Measurements from ENCODE around the gene TARBP2. TPM values are rescaled to one million over a fixed set of nuclear protein-coding genes. Genes with fewer than 3 reads are reported as not detected.

Gene TARBP2
- total RNA-seq, 1 experiment from 2014 or later, result 39.0 TPM

GRCh38 chr12:53552361-53553327 is 51.6 kb downstream of the TARBP2 start:
- H3K9me3 ChIP-seq (replicated peaks), result no peaks in the 10 kb centered on the region

More at GRCh38 chr12:53552361-53553327, 51.6 kb downstream of the TARBP2 start:
- no peaks in the 10 kb centered on the region for H3K4me1 ChIP-seq (replicated peaks)
- H3K27ac ChIP-seq, result no peak overlapping the region
- no peak for DNase-seq (ENCODE audit: low read depth in 1 of 2, low spot score in 2 of 2)
- no peak overlapping the region for H3K4me3 ChIP-seq
- no peaks in the 10 kb centered on the region for H3K27me3 ChIP-seq (replicated peaks)
- peaks cover 29% of the 10 kb centered on the region for H3K36me3 ChIP-seq

Other genes starting within 250 kb of the TARBP2 start
- gene ESPL1, start 233.0 kb upstream of the TARBP2 start, total RNA-seq (2014; rRNA removed; shearing (Covaris generic)), result 20.2 and 28.0 TPM in 2 replicates
- gene PFDN5, start 205.7 kb upstream of the TARBP2 start, total RNA-seq (2014; rRNA removed; shearing (Covaris generic)), result 450 and 523 TPM in 2 replicates
- gene MYG1, start 201.6 kb upstream of the TARBP2 start, total RNA-seq (2014; rRNA removed; shearing (Covaris generic)), result 40.6 and 45.1 TPM in 2 replicates
- gene AAAS, start 179.7 kb upstream of the TARBP2 start, total RNA-seq (2014; rRNA removed; shearing (Covaris generic)), result 51.8 and 52.0 TPM in 2 replicates
- not detected in 2 replicates for gene SP7, start 164.9 kb upstream of the TARBP2 start, total RNA-seq (2014; rRNA removed; shearing (Covaris generic))
- 19.8 and 33.9 TPM in 2 replicates for gene SP1, start 121.1 kb upstream of the TARBP2 start, total RNA-seq (2014; rRNA removed; shearing (Covaris generic))
- not detected in 2 replicates for gene AMHR2, start 77.4 kb upstream of the TARBP2 start, total RNA-seq (2014; rRNA removed; shearing (Covaris generic))
- 44.7 and 80.1 TPM in 2 replicates for gene PRR13, start 59.5 kb upstream of the TARBP2 start, total RNA-seq (2014; rRNA removed; shearing (Covaris generic))
- 153 and 157 TPM in 2 replicates for gene PCBP2, start 49.2 kb upstream of the TARBP2 start, total RNA-seq (2014; rRNA removed; shearing (Covaris generic))
- gene MAP3K12, start 1.8 kb upstream of the TARBP2 start, total RNA-seq (2014; rRNA removed; shearing (Covaris generic)), result 6.7 and 8.6 TPM in 2 replicates
- not detected in 2 replicates for gene NPFF, start 6.2 kb downstream of the TARBP2 start, total RNA-seq (2014; rRNA removed; shearing (Covaris generic))
- 8.3 and 33.6 TPM in 2 replicates for gene ATF7, start 125.1 kb downstream of the TARBP2 start, total RNA-seq (2014; rRNA removed; shearing (Covaris generic))
- 273 and 358 TPM in 2 replicates for gene ATP5MC2, start 174.8 kb downstream of the TARBP2 start, total RNA-seq (2014; rRNA removed; shearing (Covaris generic))
- gene CALCOCO1, start 226.2 kb downstream of the TARBP2 start, total RNA-seq (2014; rRNA removed; shearing (Covaris generic)), result 19.8 and 27.0 TPM in 2 replicates